Effector memory CD8-positive, alpha-beta T cell (primary cell): ENCODE data around the gene ANTXR2.
A peak's percentile ranks its signal among the peaks of the same experiment; 100 is the strongest.
"Not testable (repeated sequence)": the region's sequence is repeated elsewhere in the genome, so short reads cannot be mapped to it uniquely, and the experiment has no call there.

Experiments
- ATAC-seq: fragments of 150-1000 bp; cut with Tn5 transposase; replicated peaks from 2 replicates; pipeline ENCODE4 v1.10.0; 2021; ENCODE audit warnings: mild to moderate bottlenecking, moderate library complexity
- DNase-seq, 3 experiments: peaks; one replicate each; pipeline ENCODE4 v3.0.0; 2021
- H3K27ac Mint-ChIP-seq, 2 donors: one replicate each; pipeline ENCODE4 v1.8.0; 2022; ENCODE audit warnings: mild to moderate bottlenecking in 2 of 2, mixed read lengths in 2 of 2, moderate library complexity in 2 of 2
- H3K27me3 Mint-ChIP-seq, 2 donors: one replicate each; pipeline ENCODE4 v1.8.0; 2022; ENCODE audit warnings: mixed read lengths in 2 of 2
- H3K36me3 Mint-ChIP-seq: one replicate; pipeline ENCODE4 v1.8.0; 2022; ENCODE audit warnings: mild to moderate bottlenecking, moderate library complexity, mixed read lengths; ENCODE audit not compliant: insufficient read depth
- H3K4me1 Mint-ChIP-seq, 2 donors: one replicate each; pipeline ENCODE4 v1.8.0; 2022; ENCODE audit warnings: low read depth in 2 of 2, mixed read lengths in 2 of 2
- H3K4me3 Mint-ChIP-seq, 2 donors: one replicate each; pipeline ENCODE4 v1.8.0; 2022; ENCODE audit warnings: mild to moderate bottlenecking in 2 of 2, mixed read lengths in 2 of 2, moderate library complexity in 2 of 2
- H3K9me3 Mint-ChIP-seq, 2 donors: one replicate each; pipeline ENCODE4 v1.8.0; 2022; ENCODE audit warnings: mixed read lengths in 2 of 2
- total RNA-seq, 9 experiments: gene quantifications; one replicate each; lab custom pipeline; 2026; lab: John Stamatoyannopoulos, UW

Gene ANTXR2
- 36.4 to 213 (median 63.3) reads per million in 9 experiments for total RNA-seq

DNA sequence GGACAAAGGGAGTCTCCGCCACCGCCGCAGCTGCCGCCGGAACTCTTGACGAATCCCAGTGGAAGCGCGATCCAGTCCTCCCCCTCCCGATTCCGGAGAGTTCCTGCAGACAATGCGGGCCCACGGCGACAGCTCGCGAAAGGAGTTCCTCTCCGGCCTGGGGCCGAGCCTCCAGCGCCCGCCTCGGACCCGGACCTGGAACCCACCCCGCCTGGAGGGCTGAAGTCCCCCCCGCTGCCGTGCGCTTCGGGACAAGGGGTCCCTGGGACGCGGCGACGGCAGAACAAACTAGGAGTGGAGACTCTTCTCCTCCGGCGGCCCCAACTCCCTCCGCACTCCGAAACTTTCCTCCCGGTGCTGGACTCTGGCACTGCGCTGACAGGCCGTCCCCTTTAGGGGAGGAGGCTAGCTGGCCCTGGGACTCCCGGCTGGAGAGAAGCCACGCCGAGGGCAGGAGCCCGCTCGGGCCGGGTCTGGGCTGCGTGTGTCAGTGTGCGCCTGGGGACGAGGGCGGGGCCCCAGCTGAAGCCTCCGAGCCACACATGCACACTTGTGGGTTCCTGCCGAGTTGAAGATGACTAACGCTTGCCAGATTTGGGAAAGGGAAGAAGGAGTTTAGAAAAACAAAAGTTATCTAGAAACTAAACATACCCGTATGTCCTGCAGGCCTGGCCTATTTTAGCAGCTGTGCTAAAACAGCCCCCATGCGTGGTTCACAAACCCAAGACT lies at the start of gene ANTXR2:
ANTXR2 (minus strand) TSS at position 486 of the 729 bp plus-strand sequence. CDS start 669 bp downstream, outside the sequence.
- Mint-ChIP-seq H3K4me1 (peaks cover 34 to 61% of the 10 kb centered on the region in 2 donors), H3K4me3 (peak within 1 kb of the TSS; percentile 93 to 97), H3K36me3 (peaks cover 34% of the 10 kb centered on the region), H3K27me3 (no peaks in the 10 kb centered on the region), H3K9me3 (no peaks in the 10 kb centered on the region), H3K27ac (peak within 1 kb of the TSS; percentile 96 to 97)
- DNase-seq (peak; percentile 52 to 60 (median 57)), ATAC-seq (peak; percentile 75)

- not testable (repeated sequence) for H3K36me3 Mint-ChIP-seq, ATAC-seq, H3K4me3 Mint-ChIP-seq, H3K27ac Mint-ChIP-seq, DNase-seq
- Mint-ChIP-seq H3K4me1 (peaks cover 12 to 15% of the 10 kb centered on the region in 2 donors), H3K27me3 (peaks cover 9 to 11% of the 10 kb centered on the region in 2 donors), H3K9me3 (peaks cover 3 to 15% of the 10 kb centered on the region in 2 donors)
These were observed 48.8 kb upstream of the ANTXR2 start for GRCh38 chr4:80121815-80122214.

DNA sequence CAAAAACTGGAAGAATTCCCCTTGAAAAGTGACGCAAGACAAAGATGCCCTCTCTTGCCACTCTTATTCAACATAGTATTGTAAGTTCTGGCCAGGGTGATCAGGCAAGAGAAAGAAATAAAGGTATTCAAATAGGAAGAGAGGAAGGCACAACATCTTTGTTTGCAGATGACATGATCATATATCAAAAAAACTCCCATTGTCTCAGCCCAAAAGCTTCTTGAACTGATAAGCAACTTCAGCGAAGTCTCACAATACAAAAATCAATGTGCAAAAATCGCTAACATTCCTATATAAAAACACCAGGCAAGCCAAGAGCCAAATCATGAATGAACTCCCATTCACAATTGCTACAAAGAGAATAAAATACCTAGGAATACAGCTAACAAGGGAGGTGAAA lies 46.6 kb upstream of the ANTXR2 start:
- H3K9me3 Mint-ChIP-seq: peaks cover 3 to 15% of the 10 kb centered on the region in 2 donors
- not testable (repeated sequence) for H3K27ac Mint-ChIP-seq

GRCh38 chr4:80116516-80116915 lies 43.5 kb upstream of the ANTXR2 start:
- no peaks in the 10 kb centered on the region for H3K4me1 Mint-ChIP-seq
- no peak for DNase-seq
- H3K36me3 Mint-ChIP-seq: no peaks in the 10 kb centered on the region
- H3K4me3 Mint-ChIP-seq: no peak overlapping the region
- peaks cover 17 to 18% of the 10 kb centered on the region in 2 donors for H3K27me3 Mint-ChIP-seq
- H3K9me3 Mint-ChIP-seq: peaks cover 3 to 15% of the 10 kb centered on the region in 2 donors
- ATAC-seq: no peak
- H3K27ac Mint-ChIP-seq: no peak overlapping the region

More for the DNA sequence above, 46.6 kb upstream of the ANTXR2 start:
- H3K27me3 Mint-ChIP-seq: peaks cover 9 to 11% of the 10 kb centered on the region in 2 donors
- DNase-seq, H3K4me1 Mint-ChIP-seq, ATAC-seq, H3K36me3 Mint-ChIP-seq, H3K4me3 Mint-ChIP-seq: not testable (repeated sequence)

DNA sequence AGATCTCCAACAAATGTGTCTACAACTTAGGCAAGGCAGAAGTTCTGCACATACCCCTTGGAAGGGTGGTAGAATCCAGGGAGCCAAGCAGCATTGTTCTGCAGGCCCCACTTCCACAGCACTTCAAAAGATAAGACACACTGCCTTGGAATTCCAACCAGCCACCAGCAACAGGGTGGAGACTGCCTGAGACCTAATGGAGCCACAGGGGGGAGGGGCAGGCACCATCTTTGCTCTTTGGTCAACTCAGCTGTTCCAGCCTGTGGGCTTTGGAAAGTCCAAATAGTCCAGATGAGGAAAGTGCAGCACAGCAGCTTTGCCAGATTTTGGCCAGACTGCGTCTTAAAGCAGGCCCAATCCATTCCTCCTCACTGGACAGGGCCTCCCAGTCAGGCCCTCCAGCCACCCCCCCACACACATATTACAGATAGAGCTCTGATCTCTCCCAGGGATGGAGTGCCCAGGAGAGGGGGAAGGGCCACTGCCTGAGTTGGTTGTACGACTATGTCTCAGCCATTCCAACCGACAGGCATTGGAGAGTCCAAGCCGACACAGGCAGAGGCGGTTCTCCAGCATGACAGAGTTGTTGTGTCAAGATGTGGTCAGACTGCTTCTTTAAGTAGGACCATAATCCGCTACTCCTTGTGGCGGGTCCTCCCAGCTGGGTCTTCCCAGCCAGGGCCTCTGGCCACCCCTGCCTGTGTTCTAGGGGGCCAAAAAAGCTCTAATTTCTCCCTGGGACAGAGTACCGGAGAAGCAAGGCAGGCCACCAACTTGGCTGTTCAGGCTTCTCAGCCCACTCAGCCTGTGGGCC lies 42.5 kb upstream of the ANTXR2 start:
- DNase-seq: no peak
- no peaks in the 10 kb centered on the region for H3K36me3 Mint-ChIP-seq
- peaks cover 3 to 15% of the 10 kb centered on the region in 2 donors for H3K9me3 Mint-ChIP-seq
- no peak overlapping the region for H3K27ac Mint-ChIP-seq
- peaks cover 17 to 18% of the 10 kb centered on the region in 2 donors for H3K27me3 Mint-ChIP-seq
- H3K4me3 Mint-ChIP-seq: no peak overlapping the region
- H3K4me1 Mint-ChIP-seq: no peaks in the 10 kb centered on the region
- ATAC-seq: no peak

DNA sequence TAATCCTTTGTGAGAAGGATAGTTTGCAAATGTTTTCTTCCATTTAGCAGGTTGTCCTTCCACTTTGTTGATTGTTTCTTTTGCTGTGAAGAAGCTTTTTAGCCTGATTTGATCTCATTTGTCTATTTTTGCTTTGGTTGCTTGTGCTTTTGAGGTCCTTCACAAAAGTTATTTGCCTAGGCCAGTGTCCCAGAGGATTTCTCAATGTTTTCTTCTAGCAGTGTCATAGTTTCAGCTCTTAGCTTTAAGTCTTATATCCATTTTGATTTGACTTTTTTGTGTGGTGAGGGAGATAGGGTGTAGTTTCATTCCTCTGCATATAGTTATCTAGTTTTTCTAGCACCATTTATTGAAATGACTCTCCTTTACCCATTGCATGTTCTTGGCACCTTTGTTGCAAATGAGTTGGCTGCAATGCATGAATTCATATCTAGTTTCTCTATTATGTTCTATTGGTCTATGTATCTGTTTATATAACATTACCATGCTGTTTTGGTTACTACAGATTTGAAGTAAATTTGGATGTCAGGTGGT lies 41.8 kb upstream of the ANTXR2 start:
- H3K27me3 Mint-ChIP-seq: peaks cover 17 to 18% of the 10 kb centered on the region in 2 donors
- H3K9me3 Mint-ChIP-seq: peaks cover 3 to 15% of the 10 kb centered on the region in 2 donors
- ATAC-seq (no peak), DNase-seq (no peak)
- H3K36me3 Mint-ChIP-seq: peaks cover 2% of the 10 kb centered on the region
- no peaks in the 10 kb centered on the region for H3K4me1 Mint-ChIP-seq
- no peak overlapping the region for H3K27ac Mint-ChIP-seq
- no peak overlapping the region for H3K4me3 Mint-ChIP-seq

DNA sequence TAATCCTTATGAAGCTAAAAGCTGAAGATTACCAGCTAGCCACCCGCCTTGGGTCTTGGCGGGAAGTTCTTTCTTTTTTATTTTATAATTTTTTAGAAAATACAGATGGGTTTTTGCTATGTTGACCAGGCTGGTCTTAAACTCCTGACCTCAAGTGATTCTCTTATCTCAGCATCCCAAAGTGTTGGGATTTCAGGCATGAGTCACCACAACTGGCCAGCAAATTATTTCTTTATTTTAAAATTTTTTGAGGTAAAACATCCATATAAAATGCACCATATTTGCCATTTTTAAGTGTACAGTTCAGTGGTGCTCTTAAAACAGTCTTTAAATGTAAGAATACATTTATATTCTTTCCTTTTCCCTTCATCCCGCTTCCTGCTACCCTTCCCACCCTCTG lies 40.6 kb upstream of the ANTXR2 start:
- peaks cover 2% of the 10 kb centered on the region for H3K36me3 Mint-ChIP-seq
- H3K27ac Mint-ChIP-seq: no peak overlapping the region
- H3K4me3 Mint-ChIP-seq: no peak overlapping the region
- ATAC-seq (no peak), DNase-seq (no peak)
- peaks cover 17 to 18% of the 10 kb centered on the region in 2 donors for H3K27me3 Mint-ChIP-seq
- peaks cover 3 to 13% of the 10 kb centered on the region in 2 donors for H3K9me3 Mint-ChIP-seq
- no peaks in the 10 kb centered on the region for H3K4me1 Mint-ChIP-seq

DNA sequence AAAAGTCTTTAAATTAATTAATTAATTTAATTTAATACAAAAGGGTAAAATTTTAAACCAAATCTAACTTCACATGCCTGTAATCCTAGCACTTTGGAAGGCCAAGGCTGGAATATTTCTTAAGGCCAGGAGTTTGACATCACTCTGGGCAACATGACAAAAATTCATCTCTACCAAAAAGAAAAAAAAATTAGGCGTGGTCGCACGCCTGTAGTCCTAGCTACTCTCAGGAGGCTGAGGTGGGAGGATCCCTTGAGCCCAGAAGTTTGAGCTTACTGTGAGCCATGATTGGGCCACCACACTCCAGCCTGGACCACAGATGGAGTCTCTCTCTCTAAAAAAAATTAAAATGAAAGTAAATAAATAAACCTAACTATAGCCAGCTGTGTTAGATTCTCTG lies 39.2 kb upstream of the ANTXR2 start:
- Mint-ChIP-seq H3K4me3 (no peak overlapping the region), H3K36me3 (peaks cover 3% of the 10 kb centered on the region), H3K9me3 (peaks cover 0 to 5% of the 10 kb centered on the region in 2 donors), H3K27ac (no peak overlapping the region), H3K4me1 (no peaks in the 10 kb centered on the region), H3K27me3 (peaks cover 6 to 8% of the 10 kb centered on the region in 2 donors)
- DNase-seq: no peak
- no peak for ATAC-seq

- DNase-seq (no peak), ATAC-seq (no peak)
- peaks cover 5% of the 10 kb centered on the region for H3K36me3 Mint-ChIP-seq
- H3K27me3 Mint-ChIP-seq: peaks cover 8 to 14% of the 10 kb centered on the region in 2 donors
- no peak overlapping the region for H3K4me3 Mint-ChIP-seq
- peaks cover 0 to 9% of the 10 kb centered on the region in 2 donors for H3K9me3 Mint-ChIP-seq
- no peaks in the 10 kb centered on the region for H3K4me1 Mint-ChIP-seq
- H3K27ac Mint-ChIP-seq: no peak overlapping the region
These were observed 38.2 kb upstream of the ANTXR2 start for GRCh38 chr4:80111276-80111675.

DNA sequence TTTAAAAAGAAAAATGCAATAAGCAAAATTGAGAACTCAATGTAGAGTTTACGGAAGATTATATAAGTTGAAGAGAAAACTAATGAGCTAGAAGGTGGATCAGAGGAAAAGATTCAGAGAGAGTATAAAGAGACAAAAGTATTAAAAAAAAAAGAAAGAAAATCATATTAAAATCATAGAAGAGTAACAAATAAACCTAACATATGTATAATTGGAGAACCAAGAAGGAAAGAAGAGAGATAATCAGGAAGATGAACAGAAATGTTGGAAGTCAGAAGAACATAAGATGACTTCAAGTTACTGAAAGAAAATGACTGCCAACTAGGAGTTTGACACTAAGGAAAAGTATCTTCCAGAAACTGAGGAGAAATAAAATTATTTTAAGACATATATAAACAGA lies 34.3 kb upstream of the ANTXR2 start:
- Mint-ChIP-seq H3K9me3 (peaks cover 0 to 9% of the 10 kb centered on the region in 2 donors), H3K36me3 (peaks cover 10% of the 10 kb centered on the region), H3K27me3 (peaks cover 0 to 9% of the 10 kb centered on the region in 2 donors), H3K4me3 (no peak overlapping the region), H3K27ac (no peak overlapping the region), H3K4me1 (no peaks in the 10 kb centered on the region)
- DNase-seq: no peak
- no peak for ATAC-seq

DNA sequence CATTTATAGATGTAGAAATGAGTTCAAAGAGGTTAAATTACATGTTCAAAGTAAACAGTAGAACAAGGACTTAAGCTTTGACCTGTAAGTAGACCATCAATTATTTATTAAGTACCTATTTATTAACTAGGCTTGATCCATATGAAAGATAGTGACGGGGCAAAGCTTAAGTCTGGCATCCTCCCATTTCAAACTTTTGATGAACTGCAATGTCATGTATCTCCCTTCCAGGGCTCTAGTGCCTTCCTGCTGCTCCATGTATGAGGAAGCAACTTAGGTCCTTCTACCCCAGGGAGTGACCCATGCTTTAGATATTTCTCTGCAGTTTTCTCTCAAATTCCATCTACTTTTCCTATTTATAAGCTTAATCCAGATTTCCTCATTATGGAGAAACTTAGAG lies 31.9 kb upstream of the ANTXR2 start:
- Mint-ChIP-seq H3K27me3 (peaks cover 0 to 9% of the 10 kb centered on the region in 2 donors), H3K4me3 (no peak overlapping the region), H3K9me3 (peaks cover 0 to 9% of the 10 kb centered on the region in 2 donors), H3K4me1 (no peaks in the 10 kb centered on the region), H3K27ac (no peak overlapping the region), H3K36me3 (peaks cover 8% of the 10 kb centered on the region)
- ATAC-seq (no peak), DNase-seq (no peak)

- H3K4me1 Mint-ChIP-seq: no peaks in the 10 kb centered on the region
- ATAC-seq: no peak
These were observed 30.6 kb upstream of the ANTXR2 start for GRCh38 chr4:80103629-80104028.

DNA sequence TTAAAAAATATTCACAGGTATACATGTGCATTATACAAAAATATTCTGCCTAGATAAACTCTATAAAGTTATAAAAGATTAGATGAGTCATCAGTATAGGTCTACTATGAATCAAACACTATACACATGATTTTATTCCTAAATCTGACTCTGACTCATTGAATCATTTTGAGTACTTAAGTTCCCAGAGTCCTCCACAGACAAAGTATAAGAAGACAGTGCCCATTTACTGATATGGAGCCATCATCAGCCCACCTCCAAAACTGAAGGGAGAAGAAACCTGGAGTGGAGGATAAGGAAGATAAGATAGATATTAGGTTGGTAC lies 28.7 kb upstream of the ANTXR2 start:
- H3K27ac Mint-ChIP-seq: peak overlapping the region in 1 of 2 donors; percentile 81
- peaks cover 5% of the 10 kb centered on the region for H3K36me3 Mint-ChIP-seq
- no peak overlapping the region for H3K4me3 Mint-ChIP-seq
- no peaks in the 10 kb centered on the region for H3K4me1 Mint-ChIP-seq
- ATAC-seq (peak; percentile 73), DNase-seq (no peak)
- H3K9me3 Mint-ChIP-seq: no peaks in the 10 kb centered on the region
- peaks cover 7 to 24% of the 10 kb centered on the region in 2 donors for H3K27me3 Mint-ChIP-seq

More at GRCh38 chr4:80103629-80104028, 30.6 kb upstream of the ANTXR2 start:
- peaks cover 0 to 14% of the 10 kb centered on the region in 2 donors for H3K27me3 Mint-ChIP-seq
- H3K27ac Mint-ChIP-seq: no peak overlapping the region
- peaks cover 8% of the 10 kb centered on the region for H3K36me3 Mint-ChIP-seq
- H3K9me3 Mint-ChIP-seq: peaks cover 0 to 9% of the 10 kb centered on the region in 2 donors
- no peak overlapping the region for H3K4me3 Mint-ChIP-seq
- DNase-seq: no peak
